Epithelial cell of esophagus (primary cell): ENCODE measurements around the gene KIF5B.
A peak's percentile ranks its signal among the peaks of the same experiment; 100 is the strongest.
"Not testable (repeated sequence)": the region's sequence is repeated elsewhere in the genome, so short reads cannot be mapped to it uniquely, and the experiment has no call there.

Experiments used
- DNase-seq: peaks from one replicate; pipeline ENCODE4 v3.0.0; 2010; ENCODE audit warnings: low read depth
- H3K4me3 ChIP-seq: 2 replicates; pipeline ENCODE4 v1.5.1; 2011; ENCODE audit warnings: mild to moderate bottlenecking, low read length, control low read depth
- CTCF ChIP-seq: IDR thresholded peaks from 2 replicates; pipeline ENCODE4 v1.5.1; 2011; ENCODE audit warnings: low read depth, mild to moderate bottlenecking, low read length, control low read depth, inconsistent platforms; ENCODE audit not compliant: insufficient read depth; ENCODE audit errors: missing control alignments

KIF5B gene

GRCh38 chr10:31980471-31980870 lies 75.8 kb downstream of the KIF5B start:
- no peak for DNase-seq
- no peak overlapping the region for H3K4me3 ChIP-seq
- no peak for TF ChIP-seq CTCF

- H3K4me3 ChIP-seq, DNase-seq: not testable (repeated sequence)
Observed at GRCh38 chr10:31979071-31979470, 77.2 kb downstream of the KIF5B start.

GRCh38 chr10:31978156-31978483 lies 78.1 kb downstream of the KIF5B start:
- no peak for TF ChIP-seq CTCF
- no peak overlapping the region for H3K4me3 ChIP-seq
- DNase-seq: no peak

GRCh38 chr10:31977440-31978155 lies 78.6 kb downstream of the KIF5B start:
- peak; percentile 81 for DNase-seq
- no peak overlapping the region for H3K4me3 ChIP-seq
- TF ChIP-seq CTCF: no peak

- no peak overlapping the region for H3K4me3 ChIP-seq
- no peak for TF ChIP-seq CTCF
- no peak for DNase-seq
Observed at GRCh38 chr10:31975157-31975765, 81.0 kb downstream of the KIF5B start.

- no peak for TF ChIP-seq CTCF
- no peak for DNase-seq
- no peak overlapping the region for H3K4me3 ChIP-seq
Observed at GRCh38 chr10:31974434-31975124, 81.6 kb downstream of the KIF5B start.

- no peak for DNase-seq
- H3K4me3 ChIP-seq: no peak overlapping the region
- TF ChIP-seq CTCF: no peak
Observed at GRCh38 chr10:31972519-31973041, 83.6 kb downstream of the KIF5B start.

- DNase-seq, H3K4me3 ChIP-seq: not testable (repeated sequence)
Observed at GRCh38 chr10:31969847-31970246, 86.4 kb downstream of the KIF5B start.
